ENCODE data around the gene BPHL. TPM values are rescaled to one million over a fixed set of nuclear protein-coding genes. Genes with fewer than 3 reads are reported as not detected.
A peak's percentile ranks its signal among the peaks of the same experiment; 100 is the strongest.

Gene BPHL
- total RNA-seq, 1 donor from 2014 or later = 35.4 TPM

DNA sequence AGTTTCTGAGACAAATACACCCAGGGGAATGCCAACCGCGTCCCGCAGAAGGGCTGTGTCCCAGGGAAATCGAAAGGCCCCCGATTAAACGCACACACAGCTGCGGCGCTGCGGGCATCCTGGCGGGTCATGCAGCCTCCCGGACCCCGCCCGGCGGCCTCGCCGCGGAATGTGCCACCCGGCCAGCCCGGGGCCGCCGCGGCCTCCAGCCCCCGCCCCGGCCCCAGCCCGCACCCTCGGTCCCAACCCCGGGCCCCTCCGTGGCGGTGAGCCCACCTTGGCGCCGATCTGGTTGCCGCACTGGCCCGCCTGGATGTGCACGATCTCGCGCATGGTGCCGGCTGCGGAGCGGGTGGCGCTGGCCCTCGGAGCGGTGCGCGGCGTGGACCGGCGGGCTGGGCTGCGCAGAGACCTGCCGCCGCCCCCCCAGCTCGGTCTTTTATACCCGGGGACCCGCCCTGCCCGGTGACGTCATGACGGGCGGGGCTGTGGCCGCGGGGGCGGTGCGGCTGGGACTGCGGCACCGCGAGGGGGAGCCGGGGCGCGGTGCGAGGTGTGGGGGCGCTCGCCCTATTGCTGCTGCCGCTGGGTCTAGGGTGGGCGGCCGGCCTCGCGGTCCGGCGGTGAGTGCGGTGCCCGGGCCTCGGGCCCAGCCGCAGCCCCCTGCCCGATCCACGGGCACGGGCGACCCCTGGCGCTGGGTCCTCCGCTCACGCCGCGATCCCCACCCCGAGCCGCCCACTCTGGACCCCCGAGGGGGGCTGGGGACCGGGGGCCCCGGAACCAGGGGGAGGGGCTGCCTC, 38.8 kb downstream of the BPHL start, which contains the start of gene TUBB2A:
Gene TUBB2A (minus strand): TSS at position 414 of the 803 bp plus-strand sequence. CDS start 81 bp downstream, at position 333.
- Mint-ChIP-seq H3K27ac (ENCODE audit: unreplicated experiment) (peak within 1 kb of the TSS; percentile 93), H3K4me3 (ENCODE audit: unreplicated experiment) (peak within 1 kb of the TSS; percentile 98), H3K4me1 (ENCODE audit: unreplicated experiment) (peaks cover 32% of the 10 kb centered on the region), H3K27me3 (ENCODE audit: unreplicated experiment) (peaks cover 6% of the 10 kb centered on the region), H3K9me3 (ENCODE audit: unreplicated experiment) (no peaks in the 10 kb centered on the region), H3K36me3 (ENCODE audit: low read depth, unreplicated experiment) (peaks cover 16% of the 10 kb centered on the region)
- TF ChIP-seq, protein P1, sequence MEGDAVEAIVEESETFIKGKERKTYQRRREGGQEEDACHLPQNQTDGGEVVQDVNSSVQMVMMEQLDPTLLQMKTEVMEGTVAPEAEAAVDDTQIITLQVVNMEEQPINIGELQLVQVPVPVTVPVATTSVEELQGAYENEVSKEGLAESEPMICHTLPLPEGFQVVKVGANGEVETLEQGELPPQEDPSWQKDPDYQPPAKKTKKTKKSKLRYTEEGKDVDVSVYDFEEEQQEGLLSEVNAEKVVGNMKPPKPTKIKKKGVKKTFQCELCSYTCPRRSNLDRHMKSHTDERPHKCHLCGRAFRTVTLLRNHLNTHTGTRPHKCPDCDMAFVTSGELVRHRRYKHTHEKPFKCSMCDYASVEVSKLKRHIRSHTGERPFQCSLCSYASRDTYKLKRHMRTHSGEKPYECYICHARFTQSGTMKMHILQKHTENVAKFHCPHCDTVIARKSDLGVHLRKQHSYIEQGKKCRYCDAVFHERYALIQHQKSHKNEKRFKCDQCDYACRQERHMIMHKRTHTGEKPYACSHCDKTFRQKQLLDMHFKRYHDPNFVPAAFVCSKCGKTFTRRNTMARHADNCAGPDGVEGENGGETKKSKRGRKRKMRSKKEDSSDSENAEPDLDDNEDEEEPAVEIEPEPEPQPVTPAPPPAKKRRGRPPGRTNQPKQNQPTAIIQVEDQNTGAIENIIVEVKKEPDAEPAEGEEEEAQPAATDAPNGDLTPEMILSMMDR (IDR thresholded peaks at IDR 0.05; ENCODE audit: unreplicated experiment) = peak; percentile 15
- DNase-seq (ENCODE audit: low spot score) = peak; percentile 77

GRCh38 chr6:3159805-3160781, 41.6 kb downstream of the BPHL start:
- H3K9me3 Mint-ChIP-seq (ENCODE audit: unreplicated experiment) = no peaks in the 10 kb centered on the region
- TF ChIP-seq, protein P1 (IDR thresholded peaks at IDR 0.05; ENCODE audit: unreplicated experiment) = no peak
- H3K4me3 Mint-ChIP-seq (ENCODE audit: unreplicated experiment) = peak overlapping the region; percentile 58
- H3K27me3 Mint-ChIP-seq (ENCODE audit: unreplicated experiment) = peaks cover 6% of the 10 kb centered on the region
- H3K36me3 Mint-ChIP-seq (ENCODE audit: low read depth, unreplicated experiment) = peaks cover 3% of the 10 kb centered on the region
- peak overlapping the region; percentile 49 for H3K27ac Mint-ChIP-seq (ENCODE audit: unreplicated experiment)
- no peak for DNase-seq (ENCODE audit: low spot score)
- peaks cover 34% of the 10 kb centered on the region for H3K4me1 Mint-ChIP-seq (ENCODE audit: unreplicated experiment)

DNA sequence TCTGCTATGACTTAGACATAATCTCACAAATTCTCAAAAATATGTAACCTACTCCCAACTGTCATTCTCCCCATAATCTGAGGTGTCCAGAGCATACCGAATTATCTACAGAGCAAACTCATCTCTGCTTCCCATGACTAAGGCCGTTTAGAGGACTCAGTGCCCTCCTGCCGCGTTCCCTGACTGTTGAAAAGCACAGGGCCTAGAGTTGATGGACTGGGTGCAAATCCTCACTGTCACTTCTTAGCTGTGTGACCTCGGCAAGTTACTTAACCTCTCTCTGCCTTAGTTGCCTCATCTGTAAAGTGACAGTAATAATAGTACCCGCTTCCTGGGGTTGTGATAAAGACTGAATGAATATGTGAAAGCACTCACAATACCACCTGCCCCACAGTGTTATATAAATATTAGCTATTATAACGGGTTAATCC, 43.6 kb downstream of the BPHL start:
- Mint-ChIP-seq H3K9me3 (ENCODE audit: unreplicated experiment) (no peaks in the 10 kb centered on the region), H3K4me3 (ENCODE audit: unreplicated experiment) (peak overlapping the region; percentile 63), H3K27ac (ENCODE audit: unreplicated experiment) (no peak overlapping the region), H3K4me1 (ENCODE audit: unreplicated experiment) (peaks cover 39% of the 10 kb centered on the region), H3K36me3 (ENCODE audit: low read depth, unreplicated experiment) (peaks cover 3% of the 10 kb centered on the region), H3K27me3 (ENCODE audit: unreplicated experiment) (peaks cover 6% of the 10 kb centered on the region)
- DNase-seq (ENCODE audit: low spot score) = no peak
- TF ChIP-seq, protein P1 (IDR thresholded peaks at IDR 0.05; ENCODE audit: unreplicated experiment) = no peak

DNA sequence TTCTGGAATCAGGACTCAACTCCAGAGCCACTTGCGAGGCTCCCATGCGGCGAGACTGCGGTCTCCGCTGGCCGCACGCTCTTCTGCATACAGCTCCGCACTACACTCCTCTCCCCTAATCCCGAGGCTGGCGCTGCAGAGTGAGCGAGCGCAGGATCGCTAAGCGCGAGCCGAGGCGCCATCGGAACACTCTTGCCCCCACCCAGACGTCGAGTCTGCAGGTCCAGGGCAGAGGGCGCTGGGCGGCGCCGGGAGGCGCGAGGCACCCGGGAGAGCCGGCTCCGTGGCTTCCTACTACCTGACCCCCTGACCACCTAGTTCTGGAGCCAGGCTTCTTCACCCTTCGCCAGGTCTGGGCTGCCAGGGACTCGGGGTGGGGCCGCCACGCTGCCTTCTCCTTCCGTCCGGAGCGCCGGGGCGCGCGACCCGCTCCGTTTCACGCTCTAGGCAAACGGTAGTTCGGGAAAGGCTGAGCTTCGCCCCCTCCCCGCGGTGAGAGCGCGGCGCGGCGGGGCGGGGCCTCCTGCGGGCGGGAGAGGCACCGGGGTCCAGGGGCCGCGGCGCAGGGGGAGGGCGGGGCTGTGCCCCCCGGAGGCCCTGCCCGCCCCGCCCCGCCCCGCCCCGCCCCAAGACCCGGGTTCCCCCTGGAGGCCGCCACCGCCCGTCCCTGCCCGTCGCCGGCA, 44.2 kb downstream of the BPHL start:
- no peaks in the 10 kb centered on the region for H3K9me3 Mint-ChIP-seq (ENCODE audit: unreplicated experiment)
- H3K4me1 Mint-ChIP-seq (ENCODE audit: unreplicated experiment) = peaks cover 39% of the 10 kb centered on the region
- H3K27me3 Mint-ChIP-seq (ENCODE audit: unreplicated experiment) = peaks cover 6% of the 10 kb centered on the region
- TF ChIP-seq, protein P1 (IDR thresholded peaks at IDR 0.05; ENCODE audit: unreplicated experiment) = no peak
- H3K4me3 Mint-ChIP-seq (ENCODE audit: unreplicated experiment) = peak overlapping the region; percentile 83
- peak; percentile 61 for DNase-seq (ENCODE audit: low spot score)
- peaks cover 3% of the 10 kb centered on the region for H3K36me3 Mint-ChIP-seq (ENCODE audit: low read depth, unreplicated experiment)
- H3K27ac Mint-ChIP-seq (ENCODE audit: unreplicated experiment) = no peak overlapping the region
